HCT116 (cell line): ENCODE data around the gene CASP6. TPM values are rescaled to one million over a fixed set of nuclear protein-coding genes. Genes with fewer than 3 reads are reported as not detected.

Source experiments
- ATAC-seq: fragments of 200-7000 bp; cut with Tn5 transposase; 2 replicates; pipeline ENCODE4 v1.9.1; 2020; ENCODE audit warnings: mild to moderate bottlenecking, moderate library complexity
- BruUV-seq: library from RNA; stranded (reverse); fragments of 400-500 nt; replicated peaks from 2 replicates; lab custom pipeline; 2021; lab: Mats Ljungman, UMichigan
- CTCF ChIA-PET: fragments of 300-600 bp; sonication (Branson Sonifier 250); formaldehyde crosslinking; loops from one replicate; lab custom pipeline; 2021; ENCODE audit warnings: antibody characterized with exemption; lab: Charles Lee
- POLR2A ChIA-PET: fragments of 300-600, 350-600 bp; sonication (Branson Sonifier 250); formaldehyde crosslinking; loops from one replicate; lab custom pipeline; 2021; ENCODE audit warnings: antibody characterized with exemption; lab: Charles Lee
- RAD21 ChIA-PET, 2 experiments: fragments of 300-600 bp; sonication (Branson Sonifier 250); formaldehyde crosslinking; loops; one replicate each; lab custom pipeline; 2023; ENCODE audit warnings: low total read pairs in 2 of 2; ENCODE audit not compliant: uncharacterized antibody in 2 of 2, unreplicated experiment in 2 of 2, low non-redundant PET in 1 of 2; lab: Charles Lee
- DNase-seq: peaks from one replicate; pipeline ENCODE4 v3.0.0-alpha.2; 2010; ENCODE audit warnings: low read depth, low spot score
- H2AFZ ChIP-seq: fragments of 200-600 bp; shearing (Covaris generic), sonication (generic); 2 replicates; pipeline ENCODE4 v1.6.1; 2017; ENCODE audit warnings: low read depth, mixed run types, mixed read lengths, antibody characterized with exemption, low read length; ENCODE audit not compliant: poor library complexity, severe bottlenecking
- H3K27ac ChIP-seq: 2 replicates; pipeline ENCODE4 v1.5.1; 2012; ENCODE audit warnings: low read depth, low read length
- H3K27me3 ChIP-seq: fragments of 200-600 bp; sonication (generic); 2 replicates; pipeline ENCODE4 v1.6.1; 2016; ENCODE audit warnings: mixed run types, low read length, mixed read lengths; ENCODE audit not compliant: insufficient read depth
- H3K36me3 ChIP-seq, 2 experiments: fragments of 200-500 bp in 1 of 2; fragments of 200-600 bp in 1 of 2; sonication (Bioruptor generic) in 1 of 2; sonication (generic) in 1 of 2; 2 replicates each; pipeline versions ENCODE4 v1.5.1 to v1.6.1; 2014 to 2016; ENCODE audit warnings: low read length in 2 of 2, inconsistent platforms in 1 of 2, mixed read lengths in 1 of 2, mixed run types in 1 of 2; ENCODE audit not compliant: insufficient read depth in 2 of 2, control insufficient read depth in 1 of 2
- H3K4me1 ChIP-seq, 2 experiments: fragments of 200-600 bp in 1 of 2; sonication (generic) in 1 of 2; 2 replicates each; pipeline versions ENCODE4 v1.5.1 to v1.6.1; 2012 to 2017; ENCODE audit warnings: low read length in 2 of 2, inconsistent platforms in 1 of 2, mild to moderate bottlenecking in 1 of 2, mixed read lengths in 1 of 2, mixed run types in 1 of 2, moderate library complexity in 1 of 2; ENCODE audit not compliant: insufficient read depth in 2 of 2, control insufficient read depth in 1 of 2
- H3K4me2 ChIP-seq: fragments of 200-600 bp; sonication (generic); 2 replicates; pipeline ENCODE4 v1.6.1; 2017; ENCODE audit warnings: mixed run types, low read length, mixed read lengths
- H3K4me3 ChIP-seq, 2 experiments: fragments of 200-600 bp in 1 of 2; sonication (generic) in 1 of 2; replicated peaks in 1 of 2; 2 replicates each; pipeline ENCODE4 v1.5.1; 2011 to 2016; ENCODE audit warnings: low read length in 2 of 2, control low read depth in 1 of 2, low read depth in 1 of 2, mild to moderate bottlenecking in 1 of 2, mixed read lengths in 1 of 2, mixed run types in 1 of 2
- H3K79me2 ChIP-seq: fragments of 200-600 bp; sonication (generic); 2 replicates; pipeline ENCODE4 v1.6.1; 2017; ENCODE audit warnings: mild to moderate bottlenecking, mixed run types, low read length, moderate library complexity, mixed read lengths; ENCODE audit not compliant: insufficient read depth
- H3K9ac ChIP-seq: fragments of 200-600 bp; sonication (generic); 2 replicates; pipeline ENCODE4 v1.6.1; 2016; ENCODE audit warnings: low read length, mixed read lengths
- H3K9me2 ChIP-seq: fragments of 200-600 bp; sonication (generic), shearing (Covaris generic); 2 replicates; pipeline ENCODE4 v1.6.1; 2017; ENCODE audit warnings: mixed run types, mild to moderate bottlenecking, moderate library complexity; ENCODE audit not compliant: insufficient read depth
- H3K9me3 ChIP-seq, 2 experiments: fragments of 200-500 bp in 1 of 2; fragments of 200-600 bp in 1 of 2; sonication (Bioruptor generic) in 1 of 2; sonication (generic) in 1 of 2; 2 replicates each; pipeline ENCODE4 v1.6.1; 2014 to 2017; ENCODE audit warnings: low read length in 2 of 2, mixed read lengths in 2 of 2, inconsistent platforms in 1 of 2, low read depth in 1 of 2, mild to moderate bottlenecking in 1 of 2, mixed run types in 1 of 2, moderate library complexity in 1 of 2; ENCODE audit not compliant: control insufficient read depth in 1 of 2, insufficient read depth in 1 of 2
- H4K20me1 ChIP-seq: fragments of 200-600 bp; sonication (generic), shearing (Covaris generic); 2 replicates; pipeline ENCODE4 v1.6.1; 2017; ENCODE audit warnings: mixed run types, mild to moderate bottlenecking, moderate library complexity; ENCODE audit not compliant: insufficient read depth
- CEBPB ChIP-seq: IDR thresholded peaks from 2 replicates; pipeline ENCODE4 v1.6.1; 2012; ENCODE audit warnings: low read depth
- EZH2 ChIP-seq: fragments of 200-600 bp; sonication (generic); IDR thresholded peaks from 2 replicates; pipeline ENCODE4 v1.6.1; 2017; ENCODE audit warnings: antibody characterized with exemption, mixed run types
- SIN3A ChIP-seq: IDR thresholded peaks from 2 replicates; pipeline ENCODE4 v1.6.1; 2012; ENCODE audit warnings: low read depth
- YY1 ChIP-seq: IDR thresholded peaks from 2 replicates; pipeline ENCODE4 v1.6.1; 2011; ENCODE audit warnings: low read length, low read depth, moderate library complexity, mild to moderate bottlenecking; ENCODE audit not compliant: insufficient replicate concordance; ENCODE audit errors: extremely low read depth
- ZFX ChIP-seq: fragments of 450-650 bp; IDR thresholded peaks from 2 replicates; pipeline ENCODE4 v1.6.1; 2017
- intact Hi-C: fragments of 100-400 bp; cut with micrococcal nuclease; formaldehyde crosslinking; loops from 2 replicates; pipeline ENCODE4 v1.10.0; 2022
- total RNA-seq: library from RNA; stranded (reverse); gene quantifications from one replicate; pipeline ENCODE4 v1.2.1, GENCODE V29; 2021; ENCODE audit not compliant: unreplicated experiment
- TF ChIP-seq, protein P1 (sequence below), 3 experiments: fragments of 200-600 bp in 1 of 3; sonication (generic) in 1 of 3; IDR thresholded peaks in 2 of 3; conservative IDR thresholded peaks in 1 of 3; 2 replicates each; pipeline ENCODE4 v1.5.1; 2012 to 2017; ENCODE audit warnings: low read depth in 2 of 3, low read length in 2 of 3, antibody characterized with exemption in 1 of 3, borderline replicate concordance in 1 of 3, control low read depth in 1 of 3, mild to moderate bottlenecking in 1 of 3, mixed read lengths in 1 of 3, mixed run types in 1 of 3, moderate library complexity in 1 of 3; ENCODE audit not compliant: insufficient read depth in 1 of 3
- TF ChIP-seq, protein P2 (sequence below): IDR thresholded peaks from 2 replicates; pipeline ENCODE4 v1.6.1; 2012
- TF ChIP-seq, protein P3 (sequence below): IDR thresholded peaks from 2 replicates; pipeline ENCODE4 v1.6.1; 2012; ENCODE audit warnings: low read depth

The CASP6 gene
- total RNA-seq, 1 experiment from 2014 or later: 18.1 TPM

DNA sequence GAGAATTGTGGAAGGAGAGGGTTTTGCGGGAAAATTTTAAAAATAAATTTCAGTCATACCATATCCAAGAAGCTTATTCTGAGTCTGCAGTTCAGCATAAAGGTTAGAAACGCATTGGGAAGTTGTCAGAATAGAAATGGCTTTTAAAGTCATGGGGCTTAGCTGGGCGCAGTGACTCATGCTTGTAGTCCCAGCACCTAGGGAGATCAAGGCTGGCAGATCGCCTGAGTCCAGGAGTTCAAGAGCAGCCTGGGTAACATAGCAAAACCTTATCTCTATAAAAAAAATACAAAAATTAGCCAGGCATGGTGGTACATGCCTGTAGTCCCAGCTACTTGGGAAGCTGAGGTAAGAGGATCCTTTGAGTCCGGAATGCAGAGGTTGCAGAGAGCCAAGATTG, 30.5 kb upstream of the CASP6 start:
- H3K9me2 ChIP-seq: no peaks in the 10 kb centered on the region
- POLR2A ChIA-PET: no interaction called here
- ATAC-seq (no peak), DNase-seq (no peak)
- H3K27me3 ChIP-seq: no peaks in the 10 kb centered on the region
- no TSS peak for BruUV-seq
- RAD21 ChIA-PET: no interaction called here
- intact Hi-C loops: no loop called here
- H2AFZ ChIP-seq: no peak overlapping the region
- TF ChIP-seq, protein P1, sequence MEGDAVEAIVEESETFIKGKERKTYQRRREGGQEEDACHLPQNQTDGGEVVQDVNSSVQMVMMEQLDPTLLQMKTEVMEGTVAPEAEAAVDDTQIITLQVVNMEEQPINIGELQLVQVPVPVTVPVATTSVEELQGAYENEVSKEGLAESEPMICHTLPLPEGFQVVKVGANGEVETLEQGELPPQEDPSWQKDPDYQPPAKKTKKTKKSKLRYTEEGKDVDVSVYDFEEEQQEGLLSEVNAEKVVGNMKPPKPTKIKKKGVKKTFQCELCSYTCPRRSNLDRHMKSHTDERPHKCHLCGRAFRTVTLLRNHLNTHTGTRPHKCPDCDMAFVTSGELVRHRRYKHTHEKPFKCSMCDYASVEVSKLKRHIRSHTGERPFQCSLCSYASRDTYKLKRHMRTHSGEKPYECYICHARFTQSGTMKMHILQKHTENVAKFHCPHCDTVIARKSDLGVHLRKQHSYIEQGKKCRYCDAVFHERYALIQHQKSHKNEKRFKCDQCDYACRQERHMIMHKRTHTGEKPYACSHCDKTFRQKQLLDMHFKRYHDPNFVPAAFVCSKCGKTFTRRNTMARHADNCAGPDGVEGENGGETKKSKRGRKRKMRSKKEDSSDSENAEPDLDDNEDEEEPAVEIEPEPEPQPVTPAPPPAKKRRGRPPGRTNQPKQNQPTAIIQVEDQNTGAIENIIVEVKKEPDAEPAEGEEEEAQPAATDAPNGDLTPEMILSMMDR (IDR thresholded peaks at IDR 0.05 in 2 of 3, conservative IDR thresholded peaks at IDR 0.05 in 1 of 3; ENCODE audit: borderline replicate concordance in 1 of 3, insufficient read depth in 1 of 3, low read depth in 2 of 3, low read length in 2 of 3): no peak
- TF ChIP-seq CEBPB (no peak), SIN3A (no peak), ZFX (no peak), YY1 (no peak), EZH2 (no peak)
- TF ChIP-seq, protein P2, sequence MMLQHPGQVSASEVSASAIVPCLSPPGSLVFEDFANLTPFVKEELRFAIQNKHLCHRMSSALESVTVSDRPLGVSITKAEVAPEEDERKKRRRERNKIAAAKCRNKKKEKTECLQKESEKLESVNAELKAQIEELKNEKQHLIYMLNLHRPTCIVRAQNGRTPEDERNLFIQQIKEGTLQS: no peak
- TF ChIP-seq, protein P3, sequence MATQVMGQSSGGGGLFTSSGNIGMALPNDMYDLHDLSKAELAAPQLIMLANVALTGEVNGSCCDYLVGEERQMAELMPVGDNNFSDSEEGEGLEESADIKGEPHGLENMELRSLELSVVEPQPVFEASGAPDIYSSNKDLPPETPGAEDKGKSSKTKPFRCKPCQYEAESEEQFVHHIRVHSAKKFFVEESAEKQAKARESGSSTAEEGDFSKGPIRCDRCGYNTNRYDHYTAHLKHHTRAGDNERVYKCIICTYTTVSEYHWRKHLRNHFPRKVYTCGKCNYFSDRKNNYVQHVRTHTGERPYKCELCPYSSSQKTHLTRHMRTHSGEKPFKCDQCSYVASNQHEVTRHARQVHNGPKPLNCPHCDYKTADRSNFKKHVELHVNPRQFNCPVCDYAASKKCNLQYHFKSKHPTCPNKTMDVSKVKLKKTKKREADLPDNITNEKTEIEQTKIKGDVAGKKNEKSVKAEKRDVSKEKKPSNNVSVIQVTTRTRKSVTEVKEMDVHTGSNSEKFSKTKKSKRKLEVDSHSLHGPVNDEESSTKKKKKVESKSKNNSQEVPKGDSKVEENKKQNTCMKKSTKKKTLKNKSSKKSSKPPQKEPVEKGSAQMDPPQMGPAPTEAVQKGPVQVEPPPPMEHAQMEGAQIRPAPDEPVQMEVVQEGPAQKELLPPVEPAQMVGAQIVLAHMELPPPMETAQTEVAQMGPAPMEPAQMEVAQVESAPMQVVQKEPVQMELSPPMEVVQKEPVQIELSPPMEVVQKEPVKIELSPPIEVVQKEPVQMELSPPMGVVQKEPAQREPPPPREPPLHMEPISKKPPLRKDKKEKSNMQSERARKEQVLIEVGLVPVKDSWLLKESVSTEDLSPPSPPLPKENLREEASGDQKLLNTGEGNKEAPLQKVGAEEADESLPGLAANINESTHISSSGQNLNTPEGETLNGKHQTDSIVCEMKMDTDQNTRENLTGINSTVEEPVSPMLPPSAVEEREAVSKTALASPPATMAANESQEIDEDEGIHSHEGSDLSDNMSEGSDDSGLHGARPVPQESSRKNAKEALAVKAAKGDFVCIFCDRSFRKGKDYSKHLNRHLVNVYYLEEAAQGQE: no peak
- no peaks in the 10 kb centered on the region for H3K9me3 ChIP-seq
- no peak overlapping the region for H3K4me2 ChIP-seq
- H3K36me3 ChIP-seq: no peaks in the 10 kb centered on the region
- peaks cover 0 to 7% of the 10 kb centered on the region in 2 experiments; a peak in 2 of 4 replicates for H3K4me1 ChIP-seq
- peaks cover 8% of the 10 kb centered on the region for H3K79me2 ChIP-seq
- H3K9ac ChIP-seq: no peak overlapping the region
- CTCF ChIA-PET: no interaction called here
- H3K27ac ChIP-seq: no peak overlapping the region
- no peak overlapping the region for H3K4me3 ChIP-seq
- no peaks in the 10 kb centered on the region for H4K20me1 ChIP-seq
